ENCODE data around the gene MFN2. TPM values are rescaled to one million over a fixed set of nuclear protein-coding genes. Genes with fewer than 3 reads are reported as not detected.

MFN2 gene
- total and polyA plus RNA-seq, 9 donors, result 27.8 to 77.0 (median 55.8) TPM

- Histone ChIP-seq H3K27me3 (no peaks in the 10 kb centered on the region), H3K27ac (no peak overlapping the region), H3K36me3 (no peaks in the 10 kb centered on the region), H3K9me3 (no peaks in the 10 kb centered on the region), H3K4me3 (no peak overlapping the region), H3K4me1 (ENCODE audit: insufficient read depth) (peaks cover 6% of the 10 kb centered on the region)
- no peak for TF ChIP-seq EP300 (IDR thresholded peaks at IDR 0.05)
- TF ChIP-seq CTCF (IDR thresholded peaks at IDR 0.05), result no peak
- no peak for TF ChIP-seq POLR2A (IDR thresholded peaks at IDR 0.05)
- intact Hi-C loops (cut with DNase I), result no loop called here
- WGBS, 3 donors, result 78 to 82% (median 81%) methylated on average over 3 of the region's 3 CpGs
- no peak for DNase-seq
These were observed 79.0 kb downstream of the MFN2 start for GRCh38 chr1:12059226-12059625.

GRCh38 chr1:12059722-12060464 lies 79.6 kb downstream of the MFN2 start:
- WGBS, 3 donors, result 66 to 82% (median 81%) methylated on average over 7 of the region's 7 CpGs
- no peaks in the 10 kb centered on the region for H3K36me3 ChIP-seq
- no peak overlapping the region for H3K4me3 ChIP-seq
- intact Hi-C loops (cut with DNase I), result no loop called here
- H3K4me1 ChIP-seq (ENCODE audit: insufficient read depth), result peaks cover 6% of the 10 kb centered on the region
- H3K27me3 ChIP-seq, result no peaks in the 10 kb centered on the region
- TF ChIP-seq EP300 (IDR thresholded peaks at IDR 0.05) (no peak), CTCF (IDR thresholded peaks at IDR 0.05) (no peak), POLR2A (IDR thresholded peaks at IDR 0.05) (no peak)
- no peak for DNase-seq
- no peak overlapping the region for H3K27ac ChIP-seq
- H3K9me3 ChIP-seq, result no peaks in the 10 kb centered on the region

GRCh38 chr1:12060500-12060899 lies 80.3 kb downstream of the MFN2 start:
- Histone ChIP-seq H3K4me3 (no peak overlapping the region), H3K27ac (no peak overlapping the region), H3K27me3 (no peaks in the 10 kb centered on the region), H3K9me3 (no peaks in the 10 kb centered on the region), H3K4me1 (ENCODE audit: insufficient read depth) (peaks cover 6% of the 10 kb centered on the region), H3K36me3 (no peaks in the 10 kb centered on the region)
- 89 to 98% (median 98%) methylated on average over 3 of the region's 3 CpGs for WGBS, 3 donors
- intact Hi-C loops (cut with DNase I), result no loop called here
- no peak for DNase-seq
- TF ChIP-seq EP300 (IDR thresholded peaks at IDR 0.05) (no peak), CTCF (IDR thresholded peaks at IDR 0.05) (no peak), POLR2A (IDR thresholded peaks at IDR 0.05) (no peak)

Small RNA genes lying within 50 kb of the gene (microRNA-seq; reads per million reads assigned to microRNA genes)
- 0 to 0.47 (median 0.38) reads per million in 3 donors for gene MIR6729

Small RNA genes lying within 50 kb of the gene (small RNA-seq; reads per million reads assigned to genes)
- gene AL096840.1, result not detected
- gene MIR6729, result not detected
- gene RF00019, result not detected
- not detected for gene RN7SL649P

Other genes with a start within 250 kb of the MFN2 start
- 10 to 100 TPM; 24.5 to 53.2 (median 31.1) TPM for gene AGTRAP, start 244.3 kb upstream of the MFN2 start, total RNA-seq
- 10 to 100 TPM in 1 of 2 donors, 1 to 10 TPM in 1; 5.9 to 38.2 TPM for gene AGTRAP, start 244.3 kb upstream of the MFN2 start, polyA plus RNA-seq
- 1 to 10 TPM in 3 of 7 donors, under 1 TPM in 3, not detected in 1; 0.48 to 1.8 (median 1.1) TPM for gene C1orf167, start 218.3 kb upstream of the MFN2 start, total RNA-seq
- gene C1orf167, start 218.3 kb upstream of the MFN2 start, polyA plus RNA-seq, result 1 to 10 TPM in 1 of 2 donors, not detected in 1; 4.4 TPM
- gene MTHFR, start 174.5 kb upstream of the MFN2 start, total RNA-seq, result 100 to 1,000 TPM in 1 of 7 donors, 10 to 100 TPM in 6; 41.2 to 161 (median 56.7) TPM
- gene MTHFR, start 174.5 kb upstream of the MFN2 start, polyA plus RNA-seq, result 10 to 100 TPM; 13.1 to 25.0 TPM
- gene CLCN6, start 174.3 kb upstream of the MFN2 start, total RNA-seq, result 10 to 100 TPM; 11.7 to 39.7 (median 32.1) TPM
- 10 to 100 TPM; 14.6 to 16.7 TPM for gene CLCN6, start 174.3 kb upstream of the MFN2 start, polyA plus RNA-seq
- 1 to 10 TPM in 2 of 7 donors, under 1 TPM in 2, not detected in 3; 0.83 to 2.5 (median 1.2) TPM for gene NPPA, start 132.7 kb upstream of the MFN2 start, total RNA-seq
- under 1 TPM in 1 of 2 donors, not detected in 1; 0.86 TPM for gene NPPA, start 132.7 kb upstream of the MFN2 start, polyA plus RNA-seq
- gene NPPB, start 121.5 kb upstream of the MFN2 start, total RNA-seq, result not detected
- under 1 TPM in 1 of 2 donors, not detected in 1; 0.22 TPM for gene NPPB, start 121.5 kb upstream of the MFN2 start, polyA plus RNA-seq
- gene KIAA2013, start 54.0 kb upstream of the MFN2 start, total RNA-seq, result 10 to 100 TPM; 24.5 to 47.7 (median 26.8) TPM
- 10 to 100 TPM; 17.3 to 29.7 TPM for gene KIAA2013, start 54.0 kb upstream of the MFN2 start, polyA plus RNA-seq
- gene PLOD1, start 45.7 kb upstream of the MFN2 start, total RNA-seq, result 10 to 100 TPM; 26.3 to 98.2 (median 58.7) TPM
- 10 to 100 TPM; 52.3 to 67.9 TPM for gene PLOD1, start 45.7 kb upstream of the MFN2 start, polyA plus RNA-seq
- gene MIIP, start 39.1 kb downstream of the MFN2 start, total RNA-seq, result 10 to 100 TPM; 32.3 to 59.0 (median 36.4) TPM
- 10 to 100 TPM in 1 of 2 donors, 1 to 10 TPM in 1; 3.3 to 42.8 TPM for gene MIIP, start 39.1 kb downstream of the MFN2 start, polyA plus RNA-seq
- 10 to 100 TPM in 1 of 7 donors, under 1 TPM in 6; 0.25 to 10.9 (median 0.45) TPM for gene TNFRSF8, start 82.9 kb downstream of the MFN2 start, total RNA-seq
- gene TNFRSF8, start 82.9 kb downstream of the MFN2 start, polyA plus RNA-seq, result under 1 TPM; 0.17 to 0.65 TPM
- gene TNFRSF1B, start 186.5 kb downstream of the MFN2 start, total RNA-seq, result 10 to 100 TPM; 11.4 to 27.6 (median 21.6) TPM
- gene TNFRSF1B, start 186.5 kb downstream of the MFN2 start, polyA plus RNA-seq, result 10 to 100 TPM; 10.3 to 14.3 TPM
- gene VPS13D, start 249.6 kb downstream of the MFN2 start, total RNA-seq, result 10 to 100 TPM; 36.0 to 59.3 (median 47.8) TPM
- 10 to 100 TPM; 19.8 to 36.0 TPM for gene VPS13D, start 249.6 kb downstream of the MFN2 start, polyA plus RNA-seq